BLaER1 (cell line): Measurements from ENCODE around the gene RPS8.

Experiments
- H3K27ac ChIP-seq: shearing (Covaris generic); formaldehyde crosslinking; 2 replicates; pipeline ENCODE4 v1.8.1; 2022
- H3K27me3 ChIP-seq: shearing (Covaris generic); formaldehyde crosslinking; 2 replicates; pipeline ENCODE4 v1.8.1; 2022
- H3K36me3 ChIP-seq: shearing (Covaris generic); formaldehyde crosslinking; 2 replicates; pipeline ENCODE4 v1.8.1; 2022
- H3K4me1 ChIP-seq: shearing (Covaris generic); formaldehyde crosslinking; 2 replicates; pipeline ENCODE4 v1.8.1; 2022
- H3K4me2 ChIP-seq: shearing (Covaris generic); formaldehyde crosslinking; 2 replicates; pipeline ENCODE4 v1.8.1; 2022
- H3K4me3 ChIP-seq: shearing (Covaris generic); formaldehyde crosslinking; 2 replicates; pipeline ENCODE4 v1.8.1; 2022
- H3K9ac ChIP-seq: shearing (Covaris generic); formaldehyde crosslinking; 2 replicates; pipeline ENCODE4 v1.8.1; 2022
- H3K9me3 ChIP-seq: shearing (Covaris generic); formaldehyde crosslinking; 2 replicates; pipeline ENCODE4 v1.8.1; 2022
- H4K20me1 ChIP-seq: shearing (Covaris generic); formaldehyde crosslinking; 2 replicates; pipeline ENCODE4 v1.8.1; 2022
- Cebpa-rat ChIP-seq: shearing (Covaris generic); IDR thresholded peaks from 2 replicates; pipeline ENCODE4 v1.8.1; 2022

RPS8 gene

GRCh38 chr1:44801491-44802305 lies 26.4 kb downstream of the RPS8 start:
- H3K4me2 ChIP-seq = peak overlapping the region; percentile 81
- H3K27me3 ChIP-seq = no peaks in the 10 kb centered on the region
- peak overlapping the region; percentile 41 for H3K9ac ChIP-seq
- H3K27ac ChIP-seq = no peak overlapping the region
- H3K9me3 ChIP-seq = no peaks in the 10 kb centered on the region
- H3K4me1 ChIP-seq = peaks cover 58% of the 10 kb centered on the region
- H3K36me3 ChIP-seq = peaks cover 50% of the 10 kb centered on the region
- peak overlapping the region; percentile 91; the same call in 1 of the 2 replicates for H3K4me3 ChIP-seq
- TF ChIP-seq Cebpa-rat = no peak
- H4K20me1 ChIP-seq = no peaks in the 10 kb centered on the region

- Histone ChIP-seq H4K20me1 (no peaks in the 10 kb centered on the region), H3K4me1 (peaks cover 66% of the 10 kb centered on the region), H3K36me3 (peaks cover 53% of the 10 kb centered on the region), H3K9me3 (no peaks in the 10 kb centered on the region), H3K4me2 (peak overlapping the region; percentile 81), H3K9ac (peak overlapping the region; percentile 41), H3K27ac (no peak overlapping the region), H3K27me3 (no peaks in the 10 kb centered on the region), H3K4me3 (peak overlapping the region; percentile 28; the same call in 1 of the 2 replicates)
- TF ChIP-seq Cebpa-rat = no peak
Measured at GRCh38 chr1:44802306-44803061, 27.1 kb downstream of the RPS8 start.

- Histone ChIP-seq H3K27ac (no peak overlapping the region), H3K4me2 (peak overlapping the region; percentile 81; the same call in 1 of the 2 replicates), H3K36me3 (peaks cover 53% of the 10 kb centered on the region), H4K20me1 (no peaks in the 10 kb centered on the region), H3K9me3 (no peaks in the 10 kb centered on the region), H3K4me1 (peaks cover 71% of the 10 kb centered on the region), H3K4me3 (no peak overlapping the region), H3K27me3 (no peaks in the 10 kb centered on the region), H3K9ac (no peak overlapping the region)
- no peak for TF ChIP-seq Cebpa-rat
Measured at GRCh38 chr1:44803062-44803311, 27.6 kb downstream of the RPS8 start.

- Histone ChIP-seq H3K4me2 (no peak overlapping the region), H3K9me3 (no peaks in the 10 kb centered on the region), H3K9ac (0 out of 2 replicates have a peak overlapping the region, but pooled peaks have one; percentile 16), H3K27ac (peak overlapping the region; percentile 18; the same call in 1 of the 2 replicates), H3K4me3 (no peak overlapping the region), H3K4me1 (peaks cover 72% of the 10 kb centered on the region), H3K27me3 (no peaks in the 10 kb centered on the region), H3K36me3 (peaks cover 53% of the 10 kb centered on the region), H4K20me1 (no peaks in the 10 kb centered on the region)
- TF ChIP-seq Cebpa-rat = no peak
Measured at GRCh38 chr1:44803312-44804095, 28.2 kb downstream of the RPS8 start.

- H3K9ac ChIP-seq = no peak overlapping the region
- no peak overlapping the region for H3K4me3 ChIP-seq
- H3K36me3 ChIP-seq = peaks cover 53% of the 10 kb centered on the region
- H3K9me3 ChIP-seq = no peaks in the 10 kb centered on the region
- H3K4me2 ChIP-seq = no peak overlapping the region
- TF ChIP-seq Cebpa-rat = no peak
- H4K20me1 ChIP-seq = no peaks in the 10 kb centered on the region
- H3K27me3 ChIP-seq = no peaks in the 10 kb centered on the region
- 0 out of 2 replicates have a peak overlapping the region, but pooled peaks have one; percentile 30 for H3K27ac ChIP-seq
- peaks cover 81% of the 10 kb centered on the region for H3K4me1 ChIP-seq
Measured at GRCh38 chr1:44805311-44806024, 30.1 kb downstream of the RPS8 start.

GRCh38 chr1:44806025-44806703 lies 30.8 kb downstream of the RPS8 start:
- H3K27me3 ChIP-seq = no peaks in the 10 kb centered on the region
- peaks cover 83% of the 10 kb centered on the region for H3K4me1 ChIP-seq
- no peak for TF ChIP-seq Cebpa-rat
- H3K9ac ChIP-seq = peak overlapping the region; percentile 78; the same call in 1 of the 2 replicates
- H3K9me3 ChIP-seq = no peaks in the 10 kb centered on the region
- H3K4me3 ChIP-seq = no peak overlapping the region
- peak overlapping the region; percentile 98 for H3K27ac ChIP-seq
- peaks cover 53% of the 10 kb centered on the region for H3K36me3 ChIP-seq
- peak overlapping the region; percentile 79 for H3K4me2 ChIP-seq
- no peaks in the 10 kb centered on the region for H4K20me1 ChIP-seq

GRCh38 chr1:44806704-44807363 lies 31.5 kb downstream of the RPS8 start, which contains the start of gene DYNLT4:
DYNLT4 (minus strand) TSS chr1:44807351; CDS start chr1:44806668, 683 bp downstream.
- TF ChIP-seq Cebpa-rat = no peak
- Histone ChIP-seq H3K27me3 (no peaks in the 10 kb centered on the region), H4K20me1 (no peaks in the 10 kb centered on the region), H3K4me1 (peaks cover 85% of the 10 kb centered on the region), H3K27ac (peak within 1 kb of the TSS; percentile 98), H3K4me2 (peak within 1 kb of the TSS; percentile 79), H3K4me3 (peak within 1 kb of the TSS; percentile 49), H3K36me3 (peaks cover 52% of the 10 kb centered on the region), H3K9me3 (no peaks in the 10 kb centered on the region), H3K9ac (peak within 1 kb of the TSS; percentile 78)

- Histone ChIP-seq H3K4me3 (peak overlapping the region; percentile 49), H3K36me3 (peaks cover 45% of the 10 kb centered on the region), H3K4me1 (peaks cover 84% of the 10 kb centered on the region)
Measured at GRCh38 chr1:44807364-44808062, 32.2 kb downstream of the RPS8 start.

More at GRCh38 chr1:44807364-44808062, 32.2 kb downstream of the RPS8 start:
- peak overlapping the region; percentile 98 for H3K27ac ChIP-seq
- H4K20me1 ChIP-seq = no peaks in the 10 kb centered on the region
- no peaks in the 10 kb centered on the region for H3K9me3 ChIP-seq
- no peaks in the 10 kb centered on the region for H3K27me3 ChIP-seq
- H3K9ac ChIP-seq = peak overlapping the region; percentile 78
- H3K4me2 ChIP-seq = peak overlapping the region; percentile 79
- TF ChIP-seq Cebpa-rat = no peak
